ENCODE results near the gene CLNK. TPM values are rescaled to one million over a fixed set of nuclear protein-coding genes. Genes with fewer than 3 reads are reported as not detected.

The CLNK gene
- total and polyA plus RNA-seq, 2 donors = 0.15 to 1.2 TPM

- Histone ChIP-seq H3K27ac (ENCODE audit: low read depth) (no peak overlapping the region), H3K4me3 (ENCODE audit: low read depth, low read length) (no peak overlapping the region), H3K4me1 (ENCODE audit: insufficient read depth) (no peaks in the 10 kb centered on the region), H3K36me3 (ENCODE audit: insufficient read depth) (no peaks in the 10 kb centered on the region)
- no peak for DNase-seq (ENCODE audit: extremely low spot score)
- 61% methylated on average over 2 of the region's 2 CpGs for WGBS
Observed at GRCh38 chr4:10691651-10692050, 7.1 kb upstream of the CLNK start.

- no peak for DNase-seq (ENCODE audit: extremely low spot score)
- no peaks in the 10 kb centered on the region for H3K36me3 ChIP-seq (ENCODE audit: insufficient read depth)
- H3K4me1 ChIP-seq (ENCODE audit: insufficient read depth) = no peaks in the 10 kb centered on the region
- H3K4me3 ChIP-seq (ENCODE audit: low read depth, low read length) = no peak overlapping the region
- H3K27ac ChIP-seq (ENCODE audit: low read depth) = no peak overlapping the region
- WGBS = 92% methylated on average over 8 of the region's 8 CpGs
Observed at GRCh38 chr4:10690185-10690907, 5.8 kb upstream of the CLNK start.

- WGBS = 78% methylated on average over 6 of the region's 6 CpGs
Observed at GRCh38 chr4:10688846-10689245, 4.3 kb upstream of the CLNK start.

GRCh38 chr4:10688022-10688421 lies 3.5 kb upstream of the CLNK start:
- Histone ChIP-seq H3K4me3 (ENCODE audit: low read depth, low read length) (no peak overlapping the region), H3K4me1 (ENCODE audit: insufficient read depth) (no peaks in the 10 kb centered on the region), H3K36me3 (ENCODE audit: insufficient read depth) (no peaks in the 10 kb centered on the region), H3K27ac (ENCODE audit: low read depth) (no peak overlapping the region)
- 96% methylated on average over 3 of the region's 3 CpGs for WGBS
- no peak for DNase-seq (ENCODE audit: extremely low spot score)

More at GRCh38 chr4:10688846-10689245, 4.3 kb upstream of the CLNK start:
- Histone ChIP-seq H3K36me3 (ENCODE audit: insufficient read depth) (no peaks in the 10 kb centered on the region), H3K27ac (ENCODE audit: low read depth) (no peak overlapping the region), H3K4me3 (ENCODE audit: low read depth, low read length) (no peak overlapping the region), H3K4me1 (ENCODE audit: insufficient read depth) (no peaks in the 10 kb centered on the region)
- DNase-seq (ENCODE audit: extremely low spot score) = no peak

- no peaks in the 10 kb centered on the region for H3K4me1 ChIP-seq (ENCODE audit: insufficient read depth)
- no peak overlapping the region for H3K27ac ChIP-seq (ENCODE audit: low read depth)
- no peak overlapping the region for H3K4me3 ChIP-seq (ENCODE audit: low read depth, low read length)
- no peaks in the 10 kb centered on the region for H3K36me3 ChIP-seq (ENCODE audit: insufficient read depth)
- WGBS = 82% methylated on average over 5 of the region's 5 CpGs
- DNase-seq (ENCODE audit: extremely low spot score) = no peak
Observed at GRCh38 chr4:10687526-10687925, 3.0 kb upstream of the CLNK start.

- whole genome bisulfite sequencing = 85% methylated on average over 3 of the region's 3 CpGs
- no peak overlapping the region for H3K4me3 ChIP-seq (ENCODE audit: low read depth, low read length)
- H3K36me3 ChIP-seq (ENCODE audit: insufficient read depth) = no peaks in the 10 kb centered on the region
- no peak overlapping the region for H3K27ac ChIP-seq (ENCODE audit: low read depth)
- no peaks in the 10 kb centered on the region for H3K4me1 ChIP-seq (ENCODE audit: insufficient read depth)
- DNase-seq (ENCODE audit: extremely low spot score) = no peak
Observed at GRCh38 chr4:10682397-10682796, 2.2 kb downstream of the CLNK start.

- Histone ChIP-seq H3K4me3 (ENCODE audit: low read depth, low read length) (no peak overlapping the region), H3K4me1 (ENCODE audit: insufficient read depth) (no peaks in the 10 kb centered on the region), H3K27ac (ENCODE audit: low read depth) (no peak overlapping the region), H3K36me3 (ENCODE audit: insufficient read depth) (no peaks in the 10 kb centered on the region)
- DNase-seq (ENCODE audit: extremely low spot score) = no peak
- WGBS = 71% methylated on average over 5 of the region's 5 CpGs
Observed at GRCh38 chr4:10677796-10678497, 6.6 kb downstream of the CLNK start.

GRCh38 chr4:10673817-10674369 lies 10.7 kb downstream of the CLNK start:
- no peaks in the 10 kb centered on the region for H3K36me3 ChIP-seq (ENCODE audit: insufficient read depth)
- no peaks in the 10 kb centered on the region for H3K4me1 ChIP-seq (ENCODE audit: insufficient read depth)
- no peak overlapping the region for H3K4me3 ChIP-seq (ENCODE audit: low read depth, low read length)
- 76% methylated on average over 5 of the region's 5 CpGs for WGBS
- no peak for DNase-seq (ENCODE audit: extremely low spot score)
- no peak overlapping the region for H3K27ac ChIP-seq (ENCODE audit: low read depth)

GRCh38 chr4:10672379-10672778 lies 12.2 kb downstream of the CLNK start:
- Histone ChIP-seq H3K27ac (ENCODE audit: low read depth) (no peak overlapping the region), H3K36me3 (ENCODE audit: insufficient read depth) (no peaks in the 10 kb centered on the region), H3K4me1 (ENCODE audit: insufficient read depth) (no peaks in the 10 kb centered on the region), H3K4me3 (ENCODE audit: low read depth, low read length) (no peak overlapping the region)
- WGBS = 72% methylated on average over 3 of the region's 3 CpGs
- DNase-seq (ENCODE audit: extremely low spot score) = no peak

GRCh38 chr4:10671799-10672198 lies 12.8 kb downstream of the CLNK start:
- Histone ChIP-seq H3K4me3 (ENCODE audit: low read depth, low read length) (no peak overlapping the region), H3K36me3 (ENCODE audit: insufficient read depth) (no peaks in the 10 kb centered on the region), H3K4me1 (ENCODE audit: insufficient read depth) (no peaks in the 10 kb centered on the region), H3K27ac (ENCODE audit: low read depth) (no peak overlapping the region)
- no peak for DNase-seq (ENCODE audit: extremely low spot score)
- 70% methylated on average over 8 of the region's 8 CpGs for WGBS

GRCh38 chr4:10671366-10671765 lies 13.2 kb downstream of the CLNK start:
- H3K4me3 ChIP-seq (ENCODE audit: low read depth, low read length) = no peak overlapping the region
- H3K27ac ChIP-seq (ENCODE audit: low read depth) = no peak overlapping the region
- no peaks in the 10 kb centered on the region for H3K4me1 ChIP-seq (ENCODE audit: insufficient read depth)
- DNase-seq (ENCODE audit: extremely low spot score) = no peak
- WGBS = 33% methylated on average over 1 of the region's 1 CpG
- no peaks in the 10 kb centered on the region for H3K36me3 ChIP-seq (ENCODE audit: insufficient read depth)

GRCh38 chr4:10670321-10670720 lies 14.2 kb downstream of the CLNK start:
- H3K4me1 ChIP-seq (ENCODE audit: insufficient read depth) = no peaks in the 10 kb centered on the region
- 71% methylated on average over 3 of the region's 3 CpGs for WGBS
- H3K4me3 ChIP-seq (ENCODE audit: low read depth, low read length) = no peak overlapping the region
- no peak overlapping the region for H3K27ac ChIP-seq (ENCODE audit: low read depth)
- no peaks in the 10 kb centered on the region for H3K36me3 ChIP-seq (ENCODE audit: insufficient read depth)
- no peak for DNase-seq (ENCODE audit: extremely low spot score)

- no peak for DNase-seq (ENCODE audit: extremely low spot score)
- no peak overlapping the region for H3K4me3 ChIP-seq (ENCODE audit: low read depth, low read length)
- no peak overlapping the region for H3K27ac ChIP-seq (ENCODE audit: low read depth)
- no peaks in the 10 kb centered on the region for H3K36me3 ChIP-seq (ENCODE audit: insufficient read depth)
- WGBS = 64% methylated on average over 10 of the region's 10 CpGs
- H3K4me1 ChIP-seq (ENCODE audit: insufficient read depth) = no peaks in the 10 kb centered on the region
Observed at GRCh38 chr4:10667701-10668326, 16.8 kb downstream of the CLNK start.

GRCh38 chr4:10666616-10667015 lies 18.0 kb downstream of the CLNK start:
- no peak for DNase-seq (ENCODE audit: extremely low spot score)
- H3K4me3 ChIP-seq (ENCODE audit: low read depth, low read length) = no peak overlapping the region
- H3K4me1 ChIP-seq (ENCODE audit: insufficient read depth) = no peaks in the 10 kb centered on the region
- WGBS = 89% methylated on average over 6 of the region's 6 CpGs
- H3K27ac ChIP-seq (ENCODE audit: low read depth) = no peak overlapping the region
- no peaks in the 10 kb centered on the region for H3K36me3 ChIP-seq (ENCODE audit: insufficient read depth)

Data from urinary bladder (tissue), 4 donors.